Upper lobe of right lung (tissue), 1 donor: ENCODE results near the gene ADARB1. TPM values are rescaled to one million over a fixed set of nuclear protein-coding genes. Genes with fewer than 3 reads are reported as not detected.

Experiments
- ATAC-seq: fragments of 200-7000 bp; cut with Tn5 transposase; one replicate; pipeline ENCODE4 v1.9.1; 2020; ENCODE audit warnings: mild to moderate bottlenecking, moderate library complexity
- DNase-seq: peaks from one replicate; pipeline ENCODE4 v3.0.0-alpha.2; 2020
- H3K27ac ChIP-seq: fragments of 200-600 bp; one replicate; pipeline ENCODE4 v1.8.0; 2022
- H3K27me3 ChIP-seq: fragments of 200-600 bp; one replicate; pipeline ENCODE4 v1.8.0; 2022; ENCODE audit warnings: mild to moderate bottlenecking
- H3K36me3 ChIP-seq: fragments of 200-600 bp; one replicate; pipeline ENCODE4 v1.8.0; 2022
- H3K4me1 ChIP-seq: fragments of 200-600 bp; one replicate; pipeline ENCODE4 v1.8.0; 2022
- H3K4me3 ChIP-seq: fragments of 200-600 bp; one replicate; pipeline ENCODE4 v1.8.0; 2022; ENCODE audit warnings: mild to moderate bottlenecking
- H3K9me3 ChIP-seq: fragments of 200-600 bp; one replicate; pipeline ENCODE4 v1.8.0; 2022
- CTCF ChIP-seq: fragments of 200-600 bp; IDR thresholded peaks from one replicate; pipeline ENCODE4 v1.8.0; 2022; ENCODE audit warnings: antibody characterized with exemption
- intact Hi-C: fragments of 100-400 bp; cut with DNase I; formaldehyde crosslinking; loops from one replicate; pipeline ENCODE4 v1.11.0; 2022
- total RNA-seq: library from RNA; stranded (reverse); fragmentation: NEBNext Ultra II Directional; extraction: Animal tissue kit (Norgen Biotek cat#: 25700); gene quantifications from one replicate; pipeline ENCODE4 v1.2.1, GENCODE V29; 2021
- donor health status: DM: no; HTN: yes; CAD: no; lungs with severe emphysema.

Gene ADARB1
- total RNA-seq, 1 donor from 2014 or later, result 73.6 TPM

GRCh38 chr21:45032332-45032731, 42.0 kb upstream of the ADARB1 start:
- H3K4me1 ChIP-seq, result peaks cover 19% of the 10 kb centered on the region
- intact Hi-C loops, result no loop called here
- no peaks in the 10 kb centered on the region for H3K36me3 ChIP-seq
- no peak overlapping the region for H3K4me3 ChIP-seq
- ATAC-seq (no peak), DNase-seq (no peak)
- peak overlapping the region; percentile 80 for H3K27ac ChIP-seq
- H3K9me3 ChIP-seq, result no peaks in the 10 kb centered on the region
- H3K27me3 ChIP-seq, result no peaks in the 10 kb centered on the region
- no peak for TF ChIP-seq CTCF

- H3K27me3 ChIP-seq, result no peaks in the 10 kb centered on the region
- DNase-seq, result peak; percentile 68
- intact Hi-C loops, result no loop called here
- H3K4me3 ChIP-seq, result peak overlapping the region; percentile 8
- H3K27ac ChIP-seq, result peak overlapping the region; percentile 80
- H3K9me3 ChIP-seq, result no peaks in the 10 kb centered on the region
- H3K4me1 ChIP-seq, result peaks cover 19% of the 10 kb centered on the region
- TF ChIP-seq CTCF, result no peak
- H3K36me3 ChIP-seq, result no peaks in the 10 kb centered on the region
- no peak for ATAC-seq
These were observed 41.2 kb upstream of the ADARB1 start for GRCh38 chr21:45032977-45033710.

- peak; percentile 37 for ATAC-seq
- H3K4me3 ChIP-seq, result peak overlapping the region; percentile 8
- no peaks in the 10 kb centered on the region for H3K9me3 ChIP-seq
- TF ChIP-seq CTCF, result no peak
- H3K4me1 ChIP-seq, result peaks cover 19% of the 10 kb centered on the region
- intact Hi-C loops, result no loop called here
- peak; percentile 64 for DNase-seq
- H3K27me3 ChIP-seq, result no peaks in the 10 kb centered on the region
- peak overlapping the region; percentile 80 for H3K27ac ChIP-seq
- no peaks in the 10 kb centered on the region for H3K36me3 ChIP-seq
These were observed 40.4 kb upstream of the ADARB1 start for GRCh38 chr21:45033791-45034555.

- no peaks in the 10 kb centered on the region for H3K36me3 ChIP-seq
- no peaks in the 10 kb centered on the region for H3K9me3 ChIP-seq
- H3K4me1 ChIP-seq, result peaks cover 21% of the 10 kb centered on the region
- peak; percentile 49 for DNase-seq
- H3K4me3 ChIP-seq, result no peak overlapping the region
- H3K27me3 ChIP-seq, result no peaks in the 10 kb centered on the region
- peak; percentile 8 for ATAC-seq
- H3K27ac ChIP-seq, result peak overlapping the region; percentile 72
- intact Hi-C loops, result no loop called here
- TF ChIP-seq CTCF, result no peak
These were observed 39.6 kb upstream of the ADARB1 start for GRCh38 chr21:45034556-45035476.

- Histone ChIP-seq H3K9me3 (no peaks in the 10 kb centered on the region), H3K27me3 (no peaks in the 10 kb centered on the region), H3K27ac (no peak overlapping the region), H3K4me1 (peaks cover 28% of the 10 kb centered on the region), H3K36me3 (no peaks in the 10 kb centered on the region), H3K4me3 (no peak overlapping the region)
- intact Hi-C loops, result no loop called here
- TF ChIP-seq CTCF, result no peak
- DNase-seq (no peak), ATAC-seq (no peak)
These were observed 38.9 kb upstream of the ADARB1 start for GRCh38 chr21:45035477-45035848.
